Measurements from ENCODE around the gene NMS. TPM values are rescaled to one million over a fixed set of nuclear protein-coding genes. Genes with fewer than 3 reads are reported as not detected.

Gene NMS
- total and polyA plus RNA-seq, 10 of the 15 experiments (the other 5 are each of a cell fraction or from before 2014, with no cell fraction given) = not detected

DNA sequence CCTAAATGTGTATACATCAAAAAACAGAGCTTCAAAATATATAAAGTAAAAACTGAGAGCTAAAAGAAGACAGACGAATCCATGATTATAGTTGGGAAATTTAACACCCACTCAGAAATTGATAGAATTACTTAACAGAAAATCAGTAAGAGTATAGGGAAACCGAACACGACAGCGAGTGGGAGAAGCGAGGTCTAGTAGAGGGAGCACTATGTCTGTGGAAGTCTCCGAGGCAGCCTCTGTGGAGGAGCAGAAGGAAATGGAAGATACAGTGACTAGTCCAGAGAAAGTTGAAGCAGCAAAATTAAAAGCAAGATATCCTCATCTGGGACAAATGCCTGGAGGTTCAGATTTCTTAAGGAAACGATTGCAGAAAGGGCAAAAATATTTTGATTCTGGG lies 38.8 kb downstream of the NMS start:
- H3K9me3 ChIP-seq (replicated peaks; ENCODE audit: control insufficient read depth, insufficient read depth, low read length) = no peaks in the 10 kb centered on the region
- H3K4me2 ChIP-seq (ENCODE audit: control insufficient read depth, insufficient read depth) = no peak overlapping the region
- ChIA-PET SMC1A (ENCODE audit: uncharacterized antibody, unreplicated experiment) (interaction anchor here (1.3 to 1.4 kb wide), 2 partner anchors 8 to 128 kb away, joined by 3 read pairs; no protein-coding TSS in a partner anchor), CTCF (interaction anchor here (1.2 kb wide), 1 partner anchor 9 kb away, joined by 3 read pairs; no protein-coding TSS in a partner anchor), RAD21 (ENCODE audit: unreplicated experiment) (no interaction called here), POLR2A (no interaction called here)
- no peak overlapping the region for H2AFZ ChIP-seq (ENCODE audit: control insufficient read depth, low read depth, low read length)
- in situ Hi-C loops (cut with MboI) = no loop called here
- H3K9ac ChIP-seq (ENCODE audit: control insufficient read depth, insufficient read depth, low read length) = no peak overlapping the region
- H3K36me3 ChIP-seq (ENCODE audit: control insufficient read depth in 2 of 2, insufficient read depth in 2 of 2, low read length in 1 of 2) = no peaks in the 10 kb centered on the region
- H3K4me3 ChIP-seq = no peak overlapping the region
- no peaks in the 10 kb centered on the region for H3K79me2 ChIP-seq (ENCODE audit: control insufficient read depth, insufficient read depth, low read length)
- no peak for FAIRE-seq
- no peak overlapping the region for H3K27ac ChIP-seq (ENCODE audit: control insufficient read depth, insufficient read depth)
- H3K4me1 ChIP-seq (ENCODE audit: control insufficient read depth, insufficient read depth, low read length) = no peaks in the 10 kb centered on the region
- H3K27me3 ChIP-seq (replicated peaks in 1 of 2; ENCODE audit: control insufficient read depth in 2 of 2, insufficient read depth in 2 of 2, low read length in 1 of 2) = no peaks in the 10 kb centered on the region
- no peak for ATAC-seq
- WGBS (ENCODE audit: insufficient coverage, insufficient replicate concordance, low lambda C conversion rate, missing lambda C conversion rate) = 52% methylated on average over 7 of the region's 7 CpGs
- no TSS peak for BruUV-seq (replicated peaks)
- H4K20me1 ChIP-seq (ENCODE audit: control insufficient read depth, insufficient read depth) = no peaks in the 10 kb centered on the region
- no peak for DNase-seq (ENCODE audit: low read depth, low spot score)
- intact Hi-C loops (cut with micrococcal nuclease; ENCODE audit: unreplicated experiment) = no loop called here
- TF ChIP-seq BCL11A (IDR thresholded peaks at IDR 0.05; ENCODE audit: low read depth, low read length) (no peak), IKZF2 (IDR thresholded peaks at IDR 0.05) (no peak), CREM (IDR thresholded peaks at IDR 0.05; ENCODE audit: low read depth) (no peak), YY1 (IDR thresholded peaks at IDR 0.05; ENCODE audit: low read depth, low read length) (no peak), PAX8 (IDR thresholded peaks at IDR 0.05) (no peak), JUND (IDR thresholded peaks at IDR 0.05; ENCODE audit: low read depth, low read length) (no peak), HCFC1 (IDR thresholded peaks at IDR 0.05; ENCODE audit: low read length) (no peak)
- TF ChIP-seq, protein P1, sequence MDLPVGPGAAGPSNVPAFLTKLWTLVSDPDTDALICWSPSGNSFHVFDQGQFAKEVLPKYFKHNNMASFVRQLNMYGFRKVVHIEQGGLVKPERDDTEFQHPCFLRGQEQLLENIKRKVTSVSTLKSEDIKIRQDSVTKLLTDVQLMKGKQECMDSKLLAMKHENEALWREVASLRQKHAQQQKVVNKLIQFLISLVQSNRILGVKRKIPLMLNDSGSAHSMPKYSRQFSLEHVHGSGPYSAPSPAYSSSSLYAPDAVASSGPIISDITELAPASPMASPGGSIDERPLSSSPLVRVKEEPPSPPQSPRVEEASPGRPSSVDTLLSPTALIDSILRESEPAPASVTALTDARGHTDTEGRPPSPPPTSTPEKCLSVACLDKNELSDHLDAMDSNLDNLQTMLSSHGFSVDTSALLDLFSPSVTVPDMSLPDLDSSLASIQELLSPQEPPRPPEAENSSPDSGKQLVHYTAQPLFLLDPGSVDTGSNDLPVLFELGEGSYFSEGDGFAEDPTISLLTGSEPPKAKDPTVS (IDR thresholded peaks at IDR 0.05; ENCODE audit: low read depth, low read length) = no peak
- TF ChIP-seq, protein P2, sequence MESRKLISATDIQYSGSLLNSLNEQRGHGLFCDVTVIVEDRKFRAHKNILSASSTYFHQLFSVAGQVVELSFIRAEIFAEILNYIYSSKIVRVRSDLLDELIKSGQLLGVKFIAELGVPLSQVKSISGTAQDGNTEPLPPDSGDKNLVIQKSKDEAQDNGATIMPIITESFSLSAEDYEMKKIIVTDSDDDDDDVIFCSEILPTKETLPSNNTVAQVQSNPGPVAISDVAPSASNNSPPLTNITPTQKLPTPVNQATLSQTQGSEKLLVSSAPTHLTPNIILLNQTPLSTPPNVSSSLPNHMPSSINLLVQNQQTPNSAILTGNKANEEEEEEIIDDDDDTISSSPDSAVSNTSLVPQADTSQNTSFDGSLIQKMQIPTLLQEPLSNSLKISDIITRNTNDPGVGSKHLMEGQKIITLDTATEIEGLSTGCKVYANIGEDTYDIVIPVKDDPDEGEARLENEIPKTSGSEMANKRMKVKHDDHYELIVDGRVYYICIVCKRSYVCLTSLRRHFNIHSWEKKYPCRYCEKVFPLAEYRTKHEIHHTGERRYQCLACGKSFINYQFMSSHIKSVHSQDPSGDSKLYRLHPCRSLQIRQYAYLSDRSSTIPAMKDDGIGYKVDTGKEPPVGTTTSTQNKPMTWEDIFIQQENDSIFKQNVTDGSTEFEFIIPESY (IDR thresholded peaks at IDR 0.05) = no peak
- TF ChIP-seq, protein P3, sequence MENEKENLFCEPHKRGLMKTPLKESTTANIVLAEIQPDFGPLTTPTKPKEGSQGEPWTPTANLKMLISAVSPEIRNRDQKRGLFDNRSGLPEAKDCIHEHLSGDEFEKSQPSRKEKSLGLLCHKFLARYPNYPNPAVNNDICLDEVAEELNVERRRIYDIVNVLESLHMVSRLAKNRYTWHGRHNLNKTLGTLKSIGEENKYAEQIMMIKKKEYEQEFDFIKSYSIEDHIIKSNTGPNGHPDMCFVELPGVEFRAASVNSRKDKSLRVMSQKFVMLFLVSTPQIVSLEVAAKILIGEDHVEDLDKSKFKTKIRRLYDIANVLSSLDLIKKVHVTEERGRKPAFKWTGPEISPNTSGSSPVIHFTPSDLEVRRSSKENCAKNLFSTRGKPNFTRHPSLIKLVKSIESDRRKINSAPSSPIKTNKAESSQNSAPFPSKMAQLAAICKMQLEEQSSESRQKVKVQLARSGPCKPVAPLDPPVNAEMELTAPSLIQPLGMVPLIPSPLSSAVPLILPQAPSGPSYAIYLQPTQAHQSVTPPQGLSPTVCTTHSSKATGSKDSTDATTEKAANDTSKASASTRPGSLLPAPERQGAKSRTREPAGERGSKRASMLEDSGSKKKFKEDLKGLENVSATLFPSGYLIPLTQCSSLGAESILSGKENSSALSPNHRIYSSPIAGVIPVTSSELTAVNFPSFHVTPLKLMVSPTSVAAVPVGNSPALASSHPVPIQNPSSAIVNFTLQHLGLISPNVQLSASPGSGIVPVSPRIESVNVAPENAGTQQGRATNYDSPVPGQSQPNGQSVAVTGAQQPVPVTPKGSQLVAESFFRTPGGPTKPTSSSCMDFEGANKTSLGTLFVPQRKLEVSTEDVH (IDR thresholded peaks at IDR 0.05; ENCODE audit: low read depth, partially characterized antibody) = no peak
- TF ChIP-seq, protein P4, sequence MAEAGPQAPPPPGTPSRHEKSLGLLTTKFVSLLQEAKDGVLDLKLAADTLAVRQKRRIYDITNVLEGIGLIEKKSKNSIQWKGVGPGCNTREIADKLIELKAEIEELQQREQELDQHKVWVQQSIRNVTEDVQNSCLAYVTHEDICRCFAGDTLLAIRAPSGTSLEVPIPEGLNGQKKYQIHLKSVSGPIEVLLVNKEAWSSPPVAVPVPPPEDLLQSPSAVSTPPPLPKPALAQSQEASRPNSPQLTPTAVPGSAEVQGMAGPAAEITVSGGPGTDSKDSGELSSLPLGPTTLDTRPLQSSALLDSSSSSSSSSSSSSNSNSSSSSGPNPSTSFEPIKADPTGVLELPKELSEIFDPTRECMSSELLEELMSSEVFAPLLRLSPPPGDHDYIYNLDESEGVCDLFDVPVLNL (IDR thresholded peaks at IDR 0.05; ENCODE audit: low read depth, low read length) = no peak
- TF ChIP-seq, protein P5, sequence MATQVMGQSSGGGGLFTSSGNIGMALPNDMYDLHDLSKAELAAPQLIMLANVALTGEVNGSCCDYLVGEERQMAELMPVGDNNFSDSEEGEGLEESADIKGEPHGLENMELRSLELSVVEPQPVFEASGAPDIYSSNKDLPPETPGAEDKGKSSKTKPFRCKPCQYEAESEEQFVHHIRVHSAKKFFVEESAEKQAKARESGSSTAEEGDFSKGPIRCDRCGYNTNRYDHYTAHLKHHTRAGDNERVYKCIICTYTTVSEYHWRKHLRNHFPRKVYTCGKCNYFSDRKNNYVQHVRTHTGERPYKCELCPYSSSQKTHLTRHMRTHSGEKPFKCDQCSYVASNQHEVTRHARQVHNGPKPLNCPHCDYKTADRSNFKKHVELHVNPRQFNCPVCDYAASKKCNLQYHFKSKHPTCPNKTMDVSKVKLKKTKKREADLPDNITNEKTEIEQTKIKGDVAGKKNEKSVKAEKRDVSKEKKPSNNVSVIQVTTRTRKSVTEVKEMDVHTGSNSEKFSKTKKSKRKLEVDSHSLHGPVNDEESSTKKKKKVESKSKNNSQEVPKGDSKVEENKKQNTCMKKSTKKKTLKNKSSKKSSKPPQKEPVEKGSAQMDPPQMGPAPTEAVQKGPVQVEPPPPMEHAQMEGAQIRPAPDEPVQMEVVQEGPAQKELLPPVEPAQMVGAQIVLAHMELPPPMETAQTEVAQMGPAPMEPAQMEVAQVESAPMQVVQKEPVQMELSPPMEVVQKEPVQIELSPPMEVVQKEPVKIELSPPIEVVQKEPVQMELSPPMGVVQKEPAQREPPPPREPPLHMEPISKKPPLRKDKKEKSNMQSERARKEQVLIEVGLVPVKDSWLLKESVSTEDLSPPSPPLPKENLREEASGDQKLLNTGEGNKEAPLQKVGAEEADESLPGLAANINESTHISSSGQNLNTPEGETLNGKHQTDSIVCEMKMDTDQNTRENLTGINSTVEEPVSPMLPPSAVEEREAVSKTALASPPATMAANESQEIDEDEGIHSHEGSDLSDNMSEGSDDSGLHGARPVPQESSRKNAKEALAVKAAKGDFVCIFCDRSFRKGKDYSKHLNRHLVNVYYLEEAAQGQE (IDR thresholded peaks at IDR 0.05; ENCODE audit: low read depth, low read length) = no peak
